GM12878 (cell line): ENCODE results near the gene EHD1.

Source experiments
- EZH2 ChIP-seq: IDR thresholded peaks from 2 replicates; pipeline ENCODE4 v1.6.1; 2012; ENCODE audit warnings: low read depth, mild to moderate bottlenecking, control low read depth, inconsistent platforms, low read length, borderline replicate concordance; ENCODE audit not compliant: control insufficient read depth
- PKNOX1 ChIP-seq: fragments of 450-650 bp; IDR thresholded peaks from 2 replicates; pipeline ENCODE4 v1.6.1; 2016; ENCODE audit warnings: mild to moderate bottlenecking
- SMC3 ChIP-seq: IDR thresholded peaks from 2 replicates; pipeline ENCODE4 v1.6.1; 2011; ENCODE audit warnings: low read length, improper control_type of control experiment, borderline replicate concordance
- TF ChIP-seq, protein P1 (sequence below): IDR thresholded peaks from 2 replicates; pipeline ENCODE4 v1.6.1; 2011; ENCODE audit warnings: low read depth, low read length, improper control_type of control experiment, borderline replicate concordance
- TF ChIP-seq, protein P2 (sequence below): fragments of 450-650 bp; IDR thresholded peaks from 2 replicates; pipeline ENCODE4 v1.6.1; 2017; ENCODE audit warnings: antibody characterized with exemption, mild to moderate bottlenecking, moderate library complexity

DNA sequence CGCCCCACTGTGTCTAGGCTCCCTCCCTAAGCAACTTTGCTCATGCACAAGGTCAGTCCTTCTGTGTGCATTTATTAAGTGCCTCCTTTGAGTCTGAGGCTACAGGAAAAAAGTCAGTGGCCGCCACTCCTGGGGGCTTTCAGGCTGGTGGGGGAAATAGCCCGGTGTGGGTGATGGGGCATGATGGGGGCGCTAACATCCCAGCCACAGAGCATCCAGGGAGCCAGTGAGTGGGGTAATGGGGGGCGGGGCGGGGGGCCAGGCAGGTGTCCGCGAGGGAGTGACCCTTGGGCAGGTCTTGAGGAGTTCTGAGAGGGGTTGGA, 9.9 kb upstream of the EHD1 start:
- TF ChIP-seq, protein P1, sequence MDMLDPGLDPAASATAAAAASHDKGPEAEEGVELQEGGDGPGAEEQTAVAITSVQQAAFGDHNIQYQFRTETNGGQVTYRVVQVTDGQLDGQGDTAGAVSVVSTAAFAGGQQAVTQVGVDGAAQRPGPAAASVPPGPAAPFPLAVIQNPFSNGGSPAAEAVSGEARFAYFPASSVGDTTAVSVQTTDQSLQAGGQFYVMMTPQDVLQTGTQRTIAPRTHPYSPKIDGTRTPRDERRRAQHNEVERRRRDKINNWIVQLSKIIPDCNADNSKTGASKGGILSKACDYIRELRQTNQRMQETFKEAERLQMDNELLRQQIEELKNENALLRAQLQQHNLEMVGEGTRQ, result no peak
- TF ChIP-seq PKNOX1 (no peak), SMC3 (no peak), EZH2 (no peak)
- TF ChIP-seq, protein P2, sequence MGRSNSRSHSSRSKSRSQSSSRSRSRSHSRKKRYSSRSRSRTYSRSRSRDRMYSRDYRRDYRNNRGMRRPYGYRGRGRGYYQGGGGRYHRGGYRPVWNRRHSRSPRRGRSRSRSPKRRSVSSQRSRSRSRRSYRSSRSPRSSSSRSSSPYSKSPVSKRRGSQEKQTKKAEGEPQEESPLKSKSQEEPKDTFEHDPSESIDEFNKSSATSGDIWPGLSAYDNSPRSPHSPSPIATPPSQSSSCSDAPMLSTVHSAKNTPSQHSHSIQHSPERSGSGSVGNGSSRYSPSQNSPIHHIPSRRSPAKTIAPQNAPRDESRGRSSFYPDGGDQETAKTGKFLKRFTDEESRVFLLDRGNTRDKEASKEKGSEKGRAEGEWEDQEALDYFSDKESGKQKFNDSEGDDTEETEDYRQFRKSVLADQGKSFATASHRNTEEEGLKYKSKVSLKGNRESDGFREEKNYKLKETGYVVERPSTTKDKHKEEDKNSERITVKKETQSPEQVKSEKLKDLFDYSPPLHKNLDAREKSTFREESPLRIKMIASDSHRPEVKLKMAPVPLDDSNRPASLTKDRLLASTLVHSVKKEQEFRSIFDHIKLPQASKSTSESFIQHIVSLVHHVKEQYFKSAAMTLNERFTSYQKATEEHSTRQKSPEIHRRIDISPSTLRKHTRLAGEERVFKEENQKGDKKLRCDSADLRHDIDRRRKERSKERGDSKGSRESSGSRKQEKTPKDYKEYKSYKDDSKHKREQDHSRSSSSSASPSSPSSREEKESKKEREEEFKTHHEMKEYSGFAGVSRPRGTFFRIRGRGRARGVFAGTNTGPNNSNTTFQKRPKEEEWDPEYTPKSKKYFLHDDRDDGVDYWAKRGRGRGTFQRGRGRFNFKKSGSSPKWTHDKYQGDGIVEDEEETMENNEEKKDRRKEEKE, result no peak
